NCI-H2196 treated with DMSO at 0.1 percent for 48 hours (cell line): ENCODE data around the gene PYGO1.
"Not testable (repeated sequence)": the region's sequence is repeated elsewhere in the genome, so short reads cannot be mapped to it uniquely, and the experiment has no call there.

Experiments used
- DNase-seq: peaks from one replicate; lab custom pipeline; 2025; ENCODE audit not compliant: unreplicated experiment; lab: John Stamatoyannopoulos, UW

PYGO1 gene

GRCh38 chr15:55513152-55513551 is 75.0 kb downstream of the PYGO1 start:
- DNase-seq, result no peak

DNA sequence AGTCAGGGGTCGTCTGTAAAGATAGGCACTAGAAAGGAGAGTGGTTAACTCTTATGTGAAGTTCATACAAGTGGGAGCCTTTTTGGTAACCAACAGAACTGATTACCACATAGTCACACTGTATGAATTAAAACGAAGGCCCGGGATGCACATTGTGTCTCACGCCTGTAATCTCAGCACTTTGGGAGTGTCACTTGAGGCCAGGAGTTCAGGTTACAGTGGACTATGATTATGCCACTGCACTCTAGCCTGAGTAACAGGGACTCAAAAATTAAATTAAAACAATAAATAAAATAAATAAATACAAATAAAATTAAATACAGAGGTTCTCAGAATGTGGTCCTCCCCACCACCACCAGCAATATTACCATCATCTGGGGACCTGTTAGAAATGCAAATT is 80.6 kb downstream of the PYGO1 start:
- DNase-seq, result no peak

GRCh38 chr15:55505407-55505806 is 82.7 kb downstream of the PYGO1 start:
- not testable (repeated sequence) for DNase-seq

DNA sequence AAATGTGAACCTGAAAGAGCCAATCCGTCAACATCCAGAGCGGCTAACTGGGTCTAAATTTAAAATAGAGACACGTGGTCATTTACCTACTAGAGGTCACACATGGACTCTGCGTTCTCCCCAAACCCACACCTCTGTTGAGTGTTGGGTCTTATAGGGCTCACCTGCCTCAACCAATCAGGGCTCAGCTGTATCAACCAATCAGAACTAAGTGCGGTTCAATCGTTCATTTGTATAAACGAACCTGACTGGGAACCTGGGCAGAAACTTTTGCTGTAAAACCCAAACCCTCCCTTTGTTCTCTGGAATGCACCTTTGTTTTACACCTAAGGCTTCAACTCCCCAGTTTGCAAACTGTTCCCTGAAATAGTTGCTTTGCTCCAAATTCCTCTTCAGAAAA is 89.0 kb downstream of the PYGO1 start:
- DNase-seq, result no peak

DNA sequence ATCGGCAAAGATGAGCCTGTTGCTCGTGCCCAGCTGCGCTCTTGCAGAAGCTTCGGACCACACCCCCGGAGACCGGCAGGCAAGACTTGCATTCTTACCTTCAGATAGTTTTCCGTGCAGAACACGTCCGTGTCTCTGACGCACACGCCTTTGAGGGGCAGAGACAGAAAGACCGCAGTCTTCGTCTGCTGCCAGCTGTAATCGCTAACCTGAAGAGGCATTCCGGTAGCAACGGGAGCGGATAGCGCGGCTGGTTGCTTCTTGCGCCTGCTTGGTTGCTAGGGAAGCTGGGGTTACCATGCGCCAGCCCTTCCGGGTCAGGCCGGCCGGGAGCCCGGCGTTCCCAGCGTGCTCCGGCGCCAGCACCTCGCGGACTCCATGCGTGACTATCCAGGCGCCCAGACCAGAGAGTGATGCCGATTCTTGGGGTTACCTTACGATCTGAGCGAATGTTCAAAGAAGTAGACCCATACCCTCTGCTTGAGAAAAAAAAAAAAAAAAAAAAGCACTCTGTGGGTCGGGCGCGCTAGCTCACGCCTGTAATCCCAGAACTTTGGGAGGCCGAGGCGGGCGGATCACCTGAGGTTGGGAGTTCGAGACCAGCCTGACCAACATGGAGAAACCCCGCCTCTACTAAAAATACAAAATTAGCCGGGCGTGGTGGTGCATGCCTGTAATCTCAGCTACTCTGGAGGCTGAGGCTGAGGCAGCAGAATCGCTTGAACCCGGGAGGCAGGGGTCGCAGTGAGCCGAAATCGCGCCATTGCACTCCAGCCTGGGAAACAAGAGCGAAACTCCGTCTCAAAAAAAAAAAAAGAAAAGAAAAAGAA is 89.8 kb downstream of the PYGO1 start:
- DNase-seq, result peak; percentile 58

- DNase-seq, result no peak
These were observed 91.4 kb downstream of the PYGO1 start for GRCh38 chr15:55496716-55497115.

- DNase-seq, result no peak
These were observed 93.2 kb downstream of the PYGO1 start for GRCh38 chr15:55494931-55495330.

DNA sequence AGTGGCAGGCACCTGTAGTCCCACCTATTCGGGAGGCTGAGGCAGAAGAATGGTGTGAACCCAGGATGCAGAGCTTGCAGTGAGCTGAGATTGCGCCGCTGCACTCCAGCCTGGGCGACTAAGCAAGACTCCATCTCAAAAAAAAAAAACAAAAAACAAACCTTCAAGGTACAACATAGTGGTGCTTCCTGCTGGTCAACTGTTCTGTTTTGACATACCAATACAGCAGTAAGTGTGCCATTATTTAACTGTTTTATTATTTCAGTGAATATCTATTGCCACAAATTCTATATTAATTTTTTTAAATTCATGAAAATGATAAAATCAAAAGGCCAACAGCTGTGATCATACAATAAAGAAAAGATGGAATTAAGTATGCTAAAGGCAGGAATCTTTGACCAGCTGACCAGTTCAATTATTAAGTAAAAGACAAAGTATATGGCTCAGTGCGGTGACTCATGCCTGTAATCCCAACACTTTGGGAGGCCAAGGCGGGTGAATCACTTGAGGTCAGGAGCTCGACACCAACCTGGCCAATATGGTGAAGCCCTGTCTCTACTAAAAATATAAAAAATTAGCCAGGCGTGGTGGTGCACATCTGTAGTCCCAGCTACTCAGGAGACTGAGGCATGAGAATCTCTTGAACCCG is 99.1 kb downstream of the PYGO1 start:
- DNase-seq, result not testable (repeated sequence)
